ENCODE measurements around the gene ARHGEF3.

The ARHGEF3 gene

GRCh38 chr3:56801662-56802377 is at the start of gene ARHGEF3:
TSS of gene ARHGEF3 (minus strand) at chr3:56801949. CDS start at chr3:56801798, 151 bp downstream.
- peak; percentile 81 to 86 for DNase-seq

- DNase-seq: no peak
These were observed 47.9 kb upstream of the ARHGEF3 start for GRCh38 chr3:56849698-56850097.

- DNase-seq: no peak
These were observed 43.8 kb upstream of the ARHGEF3 start for GRCh38 chr3:56845505-56845904.

GRCh38 chr3:56844536-56844935 is 42.8 kb upstream of the ARHGEF3 start:
- no peak for DNase-seq

GRCh38 chr3:56839784-56840715 is 38.3 kb upstream of the ARHGEF3 start:
- no peak for DNase-seq

GRCh38 chr3:56838448-56838847 is 36.7 kb upstream of the ARHGEF3 start:
- no peak for DNase-seq

- no peak for DNase-seq
These were observed 35.6 kb upstream of the ARHGEF3 start for GRCh38 chr3:56837196-56837955.

GRCh38 chr3:56836276-56837163 is 34.8 kb upstream of the ARHGEF3 start:
- no peak for DNase-seq

GRCh38 chr3:56835650-56836227 is 34.0 kb upstream of the ARHGEF3 start:
- DNase-seq: no peak

- peak in 1 of 2 donors; percentile 40 for DNase-seq
These were observed 31.8 kb upstream of the ARHGEF3 start for GRCh38 chr3:56833536-56833935.

GRCh38 chr3:56833022-56833421 is 31.3 kb upstream of the ARHGEF3 start:
- DNase-seq: no peak

GRCh38 chr3:56831572-56831971 is 29.8 kb upstream of the ARHGEF3 start:
- DNase-seq: no peak

- no peak for DNase-seq
These were observed 29.1 kb upstream of the ARHGEF3 start for GRCh38 chr3:56830884-56831283.

- no peak for DNase-seq
These were observed 27.8 kb upstream of the ARHGEF3 start for GRCh38 chr3:56829533-56829932.

GRCh38 chr3:56826831-56827722 is 25.3 kb upstream of the ARHGEF3 start:
- DNase-seq: no peak

- no peak for DNase-seq
These were observed 24.1 kb upstream of the ARHGEF3 start for GRCh38 chr3:56825567-56826438.

- DNase-seq: no peak
These were observed 22.4 kb upstream of the ARHGEF3 start for GRCh38 chr3:56823984-56824703.

- DNase-seq: no peak
These were observed 21.7 kb upstream of the ARHGEF3 start for GRCh38 chr3:56823421-56823926.

GRCh38 chr3:56822501-56822900 is 20.8 kb upstream of the ARHGEF3 start:
- DNase-seq: no peak

Data from hippocampal formation (tissue), 2 donors.